IMR-90 (cell line): ENCODE measurements around the gene GPR37. TPM values are rescaled to one million over a fixed set of nuclear protein-coding genes. Genes with fewer than 3 reads are reported as not detected.

Experiments
- ATAC-seq: fragments of 200-7000 bp; cut with Tn5 transposase; 2 replicates; pipeline ENCODE4 v1.9.1; 2020; ENCODE audit warnings: low read depth, mild to moderate bottlenecking, moderate library complexity
- BruUV-seq: library from RNA; stranded (reverse); fragments of 400-500 nt; replicated peaks from 2 replicates; lab custom pipeline; 2021; lab: Mats Ljungman, UMichigan
- CTCF ChIA-PET: fragments of 300-600 bp; formaldehyde crosslinking; extraction: SDS; loops from one replicate; lab custom pipeline; 2021; ENCODE audit warnings: antibody characterized with exemption; lab: Yijun Ruan, JAX
- POLR2A ChIA-PET: fragments of 300-600 bp; sonication (Branson Sonifier 250); formaldehyde crosslinking; loops from one replicate; lab custom pipeline; 2022; ENCODE audit warnings: antibody characterized with exemption; ENCODE audit not compliant: unreplicated experiment; lab: Charles Lee
- DNase-seq: peaks from one replicate; pipeline ENCODE4 v3.0.0; 2013
- H2AFZ ChIP-seq: replicated peaks from 2 replicates; pipeline ENCODE3; 2013; ENCODE audit warnings: low read length, mild to moderate bottlenecking; ENCODE audit not compliant: poor library complexity
- H2AK5ac ChIP-seq: 2 replicates; pipeline ENCODE4 v1.6.1; 2013; ENCODE audit warnings: low read depth, low read length, inconsistent platforms
- H2AK9ac ChIP-seq: replicated peaks from 2 replicates; pipeline ENCODE3; 2013; ENCODE audit warnings: mild to moderate bottlenecking, low read depth, low read length, moderate library complexity; ENCODE audit not compliant: poor library complexity
- H2BK120ac ChIP-seq: 2 replicates; pipeline ENCODE4 v1.6.1; 2013; ENCODE audit warnings: low read depth, low read length, inconsistent platforms
- H2BK15ac ChIP-seq: 3 replicates; pipeline ENCODE4 v1.6.1; 2013; ENCODE audit warnings: low read depth, low read length, inconsistent platforms
- H2BK20ac ChIP-seq: 2 replicates; pipeline ENCODE4 v1.6.1; 2013; ENCODE audit warnings: low read depth, mild to moderate bottlenecking, inconsistent platforms, low read length, moderate library complexity
- H2BK5ac ChIP-seq: 2 replicates; pipeline ENCODE4 v1.6.1; 2013; ENCODE audit warnings: mild to moderate bottlenecking, low read depth, low read length, inconsistent platforms; ENCODE audit not compliant: poor library complexity, severe bottlenecking
- H3K14ac ChIP-seq: replicated peaks from 2 replicates; pipeline ENCODE4 v1.6.1; 2013; ENCODE audit warnings: low read depth, low read length, inconsistent platforms
- H3K18ac ChIP-seq: 2 replicates; pipeline ENCODE4 v1.6.1; 2013; ENCODE audit warnings: low read depth, low read length, control low read depth
- H3K23ac ChIP-seq: 2 replicates; pipeline ENCODE4 v1.6.1; 2013; ENCODE audit warnings: low read depth, low read length, inconsistent platforms
- H3K27ac ChIP-seq: 2 replicates; pipeline ENCODE4 v1.5.1; 2013; ENCODE audit warnings: mild to moderate bottlenecking, control low read depth, low read length; ENCODE audit not compliant: insufficient read depth
- H3K27me3 ChIP-seq: 2 replicates; pipeline ENCODE4 v1.6.1; 2013; ENCODE audit warnings: low read length; ENCODE audit not compliant: control insufficient read depth, insufficient read depth
- H3K36me3 ChIP-seq: 2 replicates; pipeline ENCODE4 v1.6.1; 2013; ENCODE audit warnings: low read length, mixed read lengths; ENCODE audit not compliant: control insufficient read depth, insufficient read depth
- H3K4ac ChIP-seq: 2 replicates; pipeline ENCODE4 v1.6.1; 2013; ENCODE audit warnings: low read depth, low read length, inconsistent platforms
- H3K4me1 ChIP-seq: 2 replicates; pipeline ENCODE4 v1.6.1; 2013; ENCODE audit warnings: low read length, mixed read lengths; ENCODE audit not compliant: control insufficient read depth, insufficient read depth
- H3K4me2 ChIP-seq: 2 replicates; pipeline ENCODE4 v1.6.1; 2013; ENCODE audit warnings: low read depth, mild to moderate bottlenecking, control low read depth, low read length, moderate library complexity
- H3K4me3 ChIP-seq: 2 replicates; pipeline ENCODE4 v1.5.1; 2013; ENCODE audit warnings: low read depth, mild to moderate bottlenecking, control low read depth, low read length, moderate library complexity; ENCODE audit not compliant: insufficient read depth
- H3K56ac ChIP-seq: 2 replicates; pipeline ENCODE4 v1.6.1; 2013; ENCODE audit warnings: low read length, inconsistent platforms; ENCODE audit not compliant: insufficient read depth; ENCODE audit errors: extremely low read depth
- H3K79me1 ChIP-seq, 2 experiments: 2 replicates each; pipeline ENCODE4 v1.6.1; 2013; ENCODE audit warnings: low read length in 2 of 2, inconsistent platforms in 1 of 2, low read depth in 1 of 2
- H3K9ac ChIP-seq: 2 replicates; pipeline ENCODE4 v1.6.1; 2013; ENCODE audit warnings: low read depth, low read length, control low read depth
- H3K9me1 ChIP-seq: 2 replicates; pipeline ENCODE4 v1.6.1; 2013; ENCODE audit warnings: low read length, inconsistent platforms; ENCODE audit not compliant: insufficient read depth
- H3K9me3 ChIP-seq: 2 replicates; pipeline ENCODE4 v1.6.1; 2013; ENCODE audit warnings: low read length; ENCODE audit not compliant: control insufficient read depth, insufficient read depth
- H4K20me1 ChIP-seq: 2 replicates; pipeline ENCODE4 v1.6.1; 2013; ENCODE audit warnings: low read length, inconsistent platforms; ENCODE audit not compliant: insufficient read depth
- H4K5ac ChIP-seq: 2 replicates; pipeline ENCODE4 v1.6.1; 2013; ENCODE audit warnings: mild to moderate bottlenecking, low read depth, low read length, control low read depth
- H4K8ac ChIP-seq, 2 experiments: 2 replicates each; pipeline ENCODE4 v1.6.1; 2013; ENCODE audit warnings: low read depth in 2 of 2, low read length in 2 of 2, control low read depth in 1 of 2, inconsistent platforms in 1 of 2
- H4K91ac ChIP-seq: 2 replicates; pipeline ENCODE4 v1.6.1; 2013; ENCODE audit warnings: low read depth, low read length, inconsistent platforms; ENCODE audit not compliant: insufficient read depth
- BHLHE40 ChIP-seq: fragments of 150-350 bp; IDR thresholded peaks from 2 replicates; pipeline ENCODE4 v1.6.1; 2016; ENCODE audit warnings: mild to moderate bottlenecking, low read depth, low read length
- CEBPB ChIP-seq: IDR thresholded peaks from 2 replicates; pipeline ENCODE4 v1.6.1; 2012; ENCODE audit warnings: low read depth, low read length, improper control_type of control experiment
- CHD1 ChIP-seq: IDR thresholded peaks from 2 replicates; pipeline ENCODE4 v1.6.1; 2012; ENCODE audit warnings: low read depth, low read length, improper control_type of control experiment
- NFE2L2 ChIP-seq: fragments of 150-350 bp; IDR thresholded peaks from 2 replicates; pipeline ENCODE4 v1.6.1; 2016; ENCODE audit warnings: low read depth, mild to moderate bottlenecking, low read length
- RCOR1 ChIP-seq: IDR thresholded peaks from 2 replicates; pipeline ENCODE4 v1.6.1; 2012; ENCODE audit warnings: mild to moderate bottlenecking, low read length, improper control_type of control experiment; ENCODE audit not compliant: insufficient replicate concordance
- RFX5 ChIP-seq: IDR thresholded peaks from 2 replicates; pipeline ENCODE4 v1.8.0; 2012; ENCODE audit warnings: low read depth, mild to moderate bottlenecking, low read length, moderate library complexity
- SMC3 ChIP-seq: fragments of 150-350 bp; IDR thresholded peaks from 2 replicates; pipeline ENCODE4 v1.6.1; 2016; ENCODE audit warnings: low read depth, mild to moderate bottlenecking, antibody characterized with exemption, low read length, moderate library complexity
- WGBS, 2 experiments: methylation state at CpG; one replicate each; pipeline versions ENCODE4 v1.1.5 to v1.1.7; 2013; ENCODE audit warnings: missing lambda C conversion rate in 2 of 2; ENCODE audit not compliant: insufficient read length in 1 of 2; ENCODE audit errors: extremely low coverage in 2 of 2; 5-methylcytosine and 5-hydroxymethylcytosine counted together
- dilution Hi-C: fragments of 300-500 bp; cut with HindIII; formaldehyde crosslinking; loops from one replicate; pipeline ENCODE4 v1.14.3; 2018; ENCODE audit warnings: low sequenced_read_pairs; ENCODE audit not compliant: unreplicated experiment
- in situ Hi-C: fragments of 300-500 bp; cut with MboI; formaldehyde crosslinking; loops from 3 replicates; pipeline ENCODE4 v1.14.3; 2019; ENCODE audit warnings: low sequenced_read_pairs, inconsistent platforms, mixed read lengths
- intact Hi-C: fragments of 100-400 bp; cut with micrococcal nuclease; formaldehyde crosslinking; loops from 2 replicates; pipeline ENCODE4 v1.10.0; 2022
- polyA plus RNA-seq, 3 experiments: library from polyadenylated mRNA; depleted of rRNA; stranded (reverse); fragments of >200 nt; gene quantifications; 2 replicates each; pipeline ENCODE4 v1.2.3, GENCODE V29; 2012; ENCODE audit warnings: low replicate concordance in 1 of 3
- total RNA-seq: library from RNA; depleted of rRNA; stranded (reverse); fragments of >200 nt; gene quantifications from 2 replicates; pipeline ENCODE4 v1.2.3, GENCODE V29; 2012
- TF ChIP-seq, protein P1 (sequence below): conservative IDR thresholded peaks from 2 replicates; pipeline ENCODE4 v1.5.1; 2012; ENCODE audit warnings: mild to moderate bottlenecking, low read depth, low read length, improper control_type of control experiment

Gene GPR37
- total and polyA plus RNA-seq, 2 of the 4 experiments (the other 2 are of a cell fraction): 4.6 to 9.3 TPM

GRCh38 chr7:124754576-124755268, 10.9 kb downstream of the GPR37 start (continued):
- TF ChIP-seq CHD1: no peak

- no peak overlapping the region for H3K4me3 ChIP-seq
- intact Hi-C loops (no loop called here), dilution Hi-C loops (no loop called here), in situ Hi-C loops (no loop called here)
- DNase-seq: peak; percentile 94
- no peak overlapping the region for H4K8ac ChIP-seq
- peak overlapping the region; percentile 0 for H3K4me2 ChIP-seq
- TF ChIP-seq SMC3: no peak
- TF ChIP-seq BHLHE40: no peak
- peak; percentile 60 for TF ChIP-seq RCOR1
- no peak for TF ChIP-seq CHD1
- TF ChIP-seq CEBPB: peak; percentile 47; the same call in 1 of the 2 replicates
- TF ChIP-seq, protein P1, sequence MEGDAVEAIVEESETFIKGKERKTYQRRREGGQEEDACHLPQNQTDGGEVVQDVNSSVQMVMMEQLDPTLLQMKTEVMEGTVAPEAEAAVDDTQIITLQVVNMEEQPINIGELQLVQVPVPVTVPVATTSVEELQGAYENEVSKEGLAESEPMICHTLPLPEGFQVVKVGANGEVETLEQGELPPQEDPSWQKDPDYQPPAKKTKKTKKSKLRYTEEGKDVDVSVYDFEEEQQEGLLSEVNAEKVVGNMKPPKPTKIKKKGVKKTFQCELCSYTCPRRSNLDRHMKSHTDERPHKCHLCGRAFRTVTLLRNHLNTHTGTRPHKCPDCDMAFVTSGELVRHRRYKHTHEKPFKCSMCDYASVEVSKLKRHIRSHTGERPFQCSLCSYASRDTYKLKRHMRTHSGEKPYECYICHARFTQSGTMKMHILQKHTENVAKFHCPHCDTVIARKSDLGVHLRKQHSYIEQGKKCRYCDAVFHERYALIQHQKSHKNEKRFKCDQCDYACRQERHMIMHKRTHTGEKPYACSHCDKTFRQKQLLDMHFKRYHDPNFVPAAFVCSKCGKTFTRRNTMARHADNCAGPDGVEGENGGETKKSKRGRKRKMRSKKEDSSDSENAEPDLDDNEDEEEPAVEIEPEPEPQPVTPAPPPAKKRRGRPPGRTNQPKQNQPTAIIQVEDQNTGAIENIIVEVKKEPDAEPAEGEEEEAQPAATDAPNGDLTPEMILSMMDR: no peak
- TF ChIP-seq NFE2L2: no peak
- TF ChIP-seq RFX5: no peak
- H3K4ac ChIP-seq: no peak overlapping the region; the same call in 1 of the 2 replicates
- peaks cover 4% of the 10 kb centered on the region for H3K4me1 ChIP-seq
- no TSS peak for BruUV-seq
- H2BK5ac ChIP-seq: peak overlapping the region; percentile 73
- peaks cover 18 to 60% of the 10 kb centered on the region in 2 experiments for H3K79me1 ChIP-seq
- no peak overlapping the region for H2AK9ac ChIP-seq
- POLR2A ChIA-PET: no interaction called here
- CTCF ChIA-PET: interaction anchor here (1.3 kb wide), 1 partner anchor 13 kb away, joined by 4 read pairs; the partner anchor contains the start of gene GPR37
- H2BK120ac ChIP-seq: no peak overlapping the region
- H3K9ac ChIP-seq: no peak overlapping the region
- ATAC-seq: peak; percentile 93
- no peaks in the 10 kb centered on the region for H3K27me3 ChIP-seq
- H2AFZ ChIP-seq: no peak overlapping the region
- peaks cover 33% of the 10 kb centered on the region; the same call in 1 of the 2 replicates for H4K20me1 ChIP-seq
- no peak overlapping the region; the same call in 1 of the 2 replicates for H3K23ac ChIP-seq
- H3K9me3 ChIP-seq: no peaks in the 10 kb centered on the region
- H2AK5ac ChIP-seq: no peak overlapping the region
- H2BK20ac ChIP-seq: no peak overlapping the region
- H3K14ac ChIP-seq: no peak overlapping the region
- H3K56ac ChIP-seq: no peak overlapping the region
- H3K9me1 ChIP-seq: peaks cover 8% of the 10 kb centered on the region; the same call in 1 of the 2 replicates
- H3K36me3 ChIP-seq: peaks cover 6% of the 10 kb centered on the region
- no peak overlapping the region for H4K91ac ChIP-seq
- H2BK15ac ChIP-seq: no peak overlapping the region
- H3K27ac ChIP-seq: no peak overlapping the region
- H4K5ac ChIP-seq: no peak overlapping the region
- H3K18ac ChIP-seq: no peak overlapping the region
- no CpG with 5 or more reads among the region's 1 CpG for WGBS, 2 experiments
Observed at GRCh38 chr7:124752310-124752709, 13.3 kb downstream of the GPR37 start.
